Measurements from ENCODE around the gene MBP. TPM values are rescaled to one million over a fixed set of nuclear protein-coding genes. Genes with fewer than 3 reads are reported as not detected.

Gene MBP
- total and polyA plus RNA-seq, 2 experiments from 2014 or later = 18.4 to 22.9 TPM

GRCh38 chr18:77084688-77085035 is 47.9 kb downstream of the MBP start:
- H3K36me3 ChIP-seq (ENCODE audit: insufficient read depth) = no peaks in the 10 kb centered on the region
- ATAC-seq = no peak
- H3K4me2 ChIP-seq = no peak overlapping the region
- no peak for DNase-seq (ENCODE audit: low spot score)
- Mint-ChIP-seq H3K36me3 (ENCODE audit: low read depth) (no peaks in the 10 kb centered on the region), H3K4me1 (peaks cover 24% of the 10 kb centered on the region), H3K27me3 (ENCODE audit: insufficient read depth, low read depth, poor library complexity) (peaks cover 28% of the 10 kb centered on the region), H3K27ac (no peak overlapping the region), H3K9me3 (no peaks in the 10 kb centered on the region), H3K4me3 (no peak overlapping the region)
- H4K20me1 ChIP-seq (replicated peaks; ENCODE audit: insufficient read depth) = no peaks in the 10 kb centered on the region; the same call in 1 of the 2 replicates
- no peak overlapping the region for H2AFZ ChIP-seq
- H3F3A ChIP-seq (replicated peaks; ENCODE audit: low read depth) = no peaks in the 10 kb centered on the region
- peaks cover 15% of the 10 kb centered on the region for H3K27me3 ChIP-seq (ENCODE audit: insufficient read depth)
- no peak overlapping the region for H3K4me3 ChIP-seq
- no peaks in the 10 kb centered on the region for H3K9me2 ChIP-seq (ENCODE audit: insufficient read depth)
- no peak overlapping the region for H3K27ac ChIP-seq (ENCODE audit: low read depth)
- TF ChIP-seq REST (IDR thresholded peaks at IDR 0.05; ENCODE audit: unreplicated experiment) = no peak
- no peak for TF ChIP-seq JUNB (IDR thresholded peaks at IDR 0.05; ENCODE audit: unreplicated experiment)
- no peak for TF ChIP-seq POLR2AphosphoS5 (IDR thresholded peaks at IDR 0.05; ENCODE audit: low read depth)
- TF ChIP-seq ZNF331 (CRISPR knock-in tag; IDR thresholded peaks at IDR 0.05; ENCODE audit: low read depth) = no peak
- no peak for TF ChIP-seq ZNF114 (CRISPR knock-in tag; IDR thresholded peaks at IDR 0.05)
- no peak for TF ChIP-seq EZH2phosphoT487 (IDR thresholded peaks at IDR 0.05; ENCODE audit: unreplicated experiment)
- TF ChIP-seq CREB1 (CRISPR knock-in tag; IDR thresholded peaks at IDR 0.05; ENCODE audit: low read depth) = no peak
- no peak for TF ChIP-seq ZNF462 (CRISPR knock-in tag; IDR thresholded peaks at IDR 0.05)
- no peak for TF ChIP-seq ETS1 (IDR thresholded peaks at IDR 0.05)
- no peak for TF ChIP-seq EZH2 (IDR thresholded peaks at IDR 0.05; ENCODE audit: low read depth, unreplicated experiment)
- no peak for TF ChIP-seq STAT1 (IDR thresholded peaks at IDR 0.05; ENCODE audit: unreplicated experiment)
- peaks cover 5% of the 10 kb centered on the region; the same call in 1 of the 2 replicates for H3K79me2 ChIP-seq (replicated peaks; ENCODE audit: insufficient read depth)
- peaks cover 22% of the 10 kb centered on the region for H3K4me1 ChIP-seq (ENCODE audit: insufficient read depth)

Measured in GM23338 (cell line).